Smooth muscle cell (in vitro differentiated cells): Measurements from ENCODE around the gene TSKU. TPM values are rescaled to one million over a fixed set of nuclear protein-coding genes. Genes with fewer than 3 reads are reported as not detected.
"Not testable (repeated sequence)": the region's sequence is repeated elsewhere in the genome, so short reads cannot be mapped to it uniquely, and the experiment has no call there.

Source experiments
- DNase-seq: peaks from one replicate; lab custom pipeline; 2025; ENCODE audit not compliant: unreplicated experiment; lab: John Stamatoyannopoulos, UW
- H2AFZ ChIP-seq: fragments of 200-600 bp; sonication (generic); 2 replicates; pipeline ENCODE4 v1.6.0; 2016; ENCODE audit warnings: antibody characterized with exemption, low read depth, mild to moderate bottlenecking
- H3F3A ChIP-seq: fragments of 200-600 bp; sonication (generic); 2 replicates; pipeline ENCODE4 v1.6.0; 2017; ENCODE audit warnings: antibody characterized with exemption, low read depth
- H3K27ac ChIP-seq: fragments of 200-600 bp; sonication (generic); 2 replicates; pipeline ENCODE4 v1.5.1; 2016; ENCODE audit warnings: low read depth, mild to moderate bottlenecking
- H3K27me3 ChIP-seq: fragments of 200-600 bp; sonication (generic); 2 replicates; pipeline ENCODE4 v1.6.1; 2016; ENCODE audit warnings: low read depth, mild to moderate bottlenecking
- H3K36me3 ChIP-seq: fragments of 200-600 bp; sonication (generic); 2 replicates; pipeline ENCODE4 v1.5.1; 2016; ENCODE audit warnings: low read depth
- H3K4me1 ChIP-seq: fragments of 200-600 bp; sonication (generic); 2 replicates; pipeline ENCODE4 v1.5.1; 2016; ENCODE audit warnings: low read depth
- H3K4me2 ChIP-seq: fragments of 200-600 bp; sonication (generic); 2 replicates; pipeline ENCODE4 v1.6.0; 2016; ENCODE audit warnings: mild to moderate bottlenecking
- H3K4me3 ChIP-seq: fragments of 200-600 bp; sonication (generic); 2 replicates; pipeline ENCODE4 v1.5.1; 2016; ENCODE audit warnings: mild to moderate bottlenecking
- H3K79me2 ChIP-seq: fragments of 200-600 bp; sonication (generic); 2 replicates; pipeline ENCODE4 v1.6.0; 2016; ENCODE audit warnings: low read depth, mild to moderate bottlenecking
- H3K9ac ChIP-seq: fragments of 200-600 bp; sonication (generic); 2 replicates; pipeline ENCODE4 v1.6.0; 2016; ENCODE audit warnings: low read depth
- H3K9me3 ChIP-seq: fragments of 200-600 bp; sonication (generic); replicated peaks from 2 replicates; pipeline ENCODE4 v1.5.1; 2016; ENCODE audit warnings: low read depth
- H4K20me1 ChIP-seq: fragments of 200-600 bp; sonication (generic); 2 replicates; pipeline ENCODE4 v1.6.0; 2016; ENCODE audit warnings: low read depth
- WGBS: methylation state at CpG from one replicate; pipeline ENCODE4 v1.1.7; 2016; ENCODE audit warnings: low lambda C conversion rate; 5-methylcytosine and 5-hydroxymethylcytosine counted together
- polyA plus RNA-seq: library from polyadenylated mRNA; unstranded; fragments of >200 nt; fragmentation: Nextera tagmentation; extraction: Ambion mirVana; gene quantifications from 2 replicates; pipeline ENCODE4 v1.2.1, GENCODE V29; 2016
- total RNA-seq: library from RNA; depleted of rRNA; stranded (reverse); fragments of >200 nt; gene quantifications from 2 replicates; pipeline ENCODE4 v1.2.3, GENCODE V29; 2014
- TF ChIP-seq, protein P1 (sequence below): fragments of 200-600 bp; sonication (generic); IDR thresholded peaks from 2 replicates; pipeline ENCODE4 v1.5.1; 2017; ENCODE audit warnings: borderline replicate concordance, mild to moderate bottlenecking, antibody characterized with exemption; ENCODE audit not compliant: insufficient read depth, poor library complexity, severe bottlenecking

Gene TSKU
- total and polyA plus RNA-seq, 2 experiments from 2014 or later = 75.2 to 144 TPM

DNA sequence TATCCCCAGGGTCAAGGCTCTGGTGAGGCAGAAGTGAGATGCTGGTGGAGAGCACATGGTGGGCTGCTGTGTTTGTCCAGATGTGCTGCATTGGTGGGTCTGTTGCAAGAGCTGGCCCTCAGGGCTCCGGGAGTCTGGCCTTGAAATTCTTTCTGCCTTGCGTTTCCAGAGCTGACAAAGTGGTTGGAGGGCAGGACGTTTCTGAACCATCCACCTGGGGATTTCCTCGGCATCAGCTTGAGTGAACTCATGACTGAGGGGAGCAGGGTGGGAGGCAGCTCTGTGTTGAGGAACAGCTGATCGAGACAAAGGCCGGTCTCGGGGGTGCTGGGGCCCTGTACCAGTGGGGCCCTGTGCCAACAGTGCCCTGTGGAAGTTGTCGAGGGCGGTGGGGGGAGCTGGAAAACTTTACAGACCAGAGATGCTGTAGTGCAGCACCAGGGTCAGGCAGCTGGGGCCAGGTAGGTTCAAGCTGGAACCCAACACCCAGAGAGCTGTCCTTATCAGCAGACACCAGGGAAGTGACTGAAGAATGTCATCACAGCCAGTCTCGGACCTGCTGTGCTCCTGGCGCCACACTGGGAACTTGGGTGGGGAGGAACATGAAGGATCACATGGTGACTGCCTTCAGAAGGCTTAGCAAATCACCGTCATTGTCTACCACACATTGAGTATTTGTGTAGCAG, 4.9 kb downstream of the TSKU start:
- Histone ChIP-seq H3K27ac (peak overlapping the region; percentile 100), H3K4me3 (no peak overlapping the region), H3K4me2 (peak overlapping the region; percentile 92), H3K36me3 (no peaks in the 10 kb centered on the region), H3K27me3 (no peaks in the 10 kb centered on the region), H3F3A (peaks cover 19% of the 10 kb centered on the region), H3K79me2 (peaks cover 95% of the 10 kb centered on the region), H4K20me1 (peaks cover 90% of the 10 kb centered on the region), H3K9me3 (no peaks in the 10 kb centered on the region), H2AFZ (no peak overlapping the region), H3K4me1 (peaks cover 50% of the 10 kb centered on the region), H3K9ac (peak overlapping the region; percentile 47)
- no peak for DNase-seq
- TF ChIP-seq, protein P1, sequence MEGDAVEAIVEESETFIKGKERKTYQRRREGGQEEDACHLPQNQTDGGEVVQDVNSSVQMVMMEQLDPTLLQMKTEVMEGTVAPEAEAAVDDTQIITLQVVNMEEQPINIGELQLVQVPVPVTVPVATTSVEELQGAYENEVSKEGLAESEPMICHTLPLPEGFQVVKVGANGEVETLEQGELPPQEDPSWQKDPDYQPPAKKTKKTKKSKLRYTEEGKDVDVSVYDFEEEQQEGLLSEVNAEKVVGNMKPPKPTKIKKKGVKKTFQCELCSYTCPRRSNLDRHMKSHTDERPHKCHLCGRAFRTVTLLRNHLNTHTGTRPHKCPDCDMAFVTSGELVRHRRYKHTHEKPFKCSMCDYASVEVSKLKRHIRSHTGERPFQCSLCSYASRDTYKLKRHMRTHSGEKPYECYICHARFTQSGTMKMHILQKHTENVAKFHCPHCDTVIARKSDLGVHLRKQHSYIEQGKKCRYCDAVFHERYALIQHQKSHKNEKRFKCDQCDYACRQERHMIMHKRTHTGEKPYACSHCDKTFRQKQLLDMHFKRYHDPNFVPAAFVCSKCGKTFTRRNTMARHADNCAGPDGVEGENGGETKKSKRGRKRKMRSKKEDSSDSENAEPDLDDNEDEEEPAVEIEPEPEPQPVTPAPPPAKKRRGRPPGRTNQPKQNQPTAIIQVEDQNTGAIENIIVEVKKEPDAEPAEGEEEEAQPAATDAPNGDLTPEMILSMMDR = no peak
- 52% methylated on average over 12 of the region's 12 CpGs for WGBS

DNA sequence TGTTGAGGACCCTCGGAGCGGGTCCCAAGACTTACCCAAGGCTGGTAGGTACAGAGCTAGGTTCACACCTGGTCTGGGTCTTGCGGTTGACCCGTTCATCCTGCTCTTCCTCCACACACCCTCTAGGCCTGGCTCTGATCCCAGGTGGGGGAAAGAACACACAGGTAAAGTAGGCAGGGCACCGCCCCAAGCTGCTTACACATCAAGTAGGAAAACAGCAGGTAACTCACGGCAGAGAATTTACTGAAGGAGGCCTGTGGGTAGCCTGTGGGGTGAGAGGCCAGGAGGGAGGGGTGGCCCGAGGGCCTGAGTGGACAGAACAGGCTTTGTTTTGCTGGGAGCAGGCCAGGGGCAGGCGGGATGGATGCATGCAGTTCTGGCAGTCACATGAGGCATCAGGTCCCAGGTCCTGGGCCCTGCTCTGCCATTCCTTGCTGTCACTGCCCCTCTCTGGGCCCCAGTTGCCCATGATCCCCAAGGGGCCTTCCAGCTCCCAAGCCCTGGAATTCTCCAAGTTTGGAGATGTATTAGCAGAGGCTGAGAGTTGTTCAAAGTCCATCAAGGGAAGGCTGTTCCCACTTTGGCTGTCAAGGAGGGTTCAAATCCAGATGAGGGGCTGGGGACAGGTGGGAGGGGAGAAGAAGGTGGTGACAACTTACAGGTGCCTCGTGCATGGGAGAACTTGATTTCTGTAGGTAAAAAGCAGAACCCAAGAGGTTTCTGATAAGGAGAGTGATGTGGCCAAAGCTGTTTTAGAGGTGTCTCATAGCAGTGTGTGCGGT, 5.7 kb downstream of the TSKU start:
- Histone ChIP-seq H3K4me1 (peaks cover 58% of the 10 kb centered on the region), H3K79me2 (peaks cover 100% of the 10 kb centered on the region), H3K27ac (peak overlapping the region; percentile 100), H3K9ac (peak overlapping the region; percentile 47), H3F3A (peaks cover 19% of the 10 kb centered on the region), H3K36me3 (no peaks in the 10 kb centered on the region), H4K20me1 (peaks cover 98% of the 10 kb centered on the region), H2AFZ (no peak overlapping the region), H3K4me2 (peak overlapping the region; percentile 92), H3K9me3 (no peaks in the 10 kb centered on the region), H3K27me3 (no peaks in the 10 kb centered on the region), H3K4me3 (no peak overlapping the region)
- WGBS = 76% methylated on average over 10 of the region's 10 CpGs
- TF ChIP-seq, protein P1 = no peak
- no peak for DNase-seq

DNA sequence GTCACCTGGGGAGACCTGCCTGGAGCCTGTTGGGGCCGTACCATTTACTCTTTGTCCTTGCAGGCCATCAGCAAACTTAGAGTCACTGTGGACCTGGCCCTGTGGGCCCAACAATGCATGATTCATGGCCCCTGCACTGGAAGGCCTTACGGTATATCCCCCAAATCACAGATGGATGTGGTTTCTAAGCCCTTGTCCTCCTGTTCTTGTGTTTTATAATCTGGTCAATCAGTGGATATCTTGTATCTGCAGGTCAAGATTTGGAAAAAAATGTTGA, 6.2 kb downstream of the TSKU start:
- no peak for DNase-seq
- Histone ChIP-seq H3K4me2 (no peak overlapping the region), H3F3A (peaks cover 19% of the 10 kb centered on the region), H3K9ac (no peak overlapping the region), H3K4me1 (peaks cover 64% of the 10 kb centered on the region), H2AFZ (no peak overlapping the region), H3K27me3 (no peaks in the 10 kb centered on the region), H3K4me3 (no peak overlapping the region), H3K27ac (peak overlapping the region; percentile 100), H4K20me1 (peaks cover 100% of the 10 kb centered on the region), H3K79me2 (peaks cover 100% of the 10 kb centered on the region), H3K36me3 (no peaks in the 10 kb centered on the region), H3K9me3 (no peaks in the 10 kb centered on the region)
- 78% methylated on average over 2 of the region's 2 CpGs for WGBS
- TF ChIP-seq, protein P1 = no peak

GRCh38 chr11:76790251-76790650, 7.1 kb downstream of the TSKU start:
- no peak for DNase-seq

DNA sequence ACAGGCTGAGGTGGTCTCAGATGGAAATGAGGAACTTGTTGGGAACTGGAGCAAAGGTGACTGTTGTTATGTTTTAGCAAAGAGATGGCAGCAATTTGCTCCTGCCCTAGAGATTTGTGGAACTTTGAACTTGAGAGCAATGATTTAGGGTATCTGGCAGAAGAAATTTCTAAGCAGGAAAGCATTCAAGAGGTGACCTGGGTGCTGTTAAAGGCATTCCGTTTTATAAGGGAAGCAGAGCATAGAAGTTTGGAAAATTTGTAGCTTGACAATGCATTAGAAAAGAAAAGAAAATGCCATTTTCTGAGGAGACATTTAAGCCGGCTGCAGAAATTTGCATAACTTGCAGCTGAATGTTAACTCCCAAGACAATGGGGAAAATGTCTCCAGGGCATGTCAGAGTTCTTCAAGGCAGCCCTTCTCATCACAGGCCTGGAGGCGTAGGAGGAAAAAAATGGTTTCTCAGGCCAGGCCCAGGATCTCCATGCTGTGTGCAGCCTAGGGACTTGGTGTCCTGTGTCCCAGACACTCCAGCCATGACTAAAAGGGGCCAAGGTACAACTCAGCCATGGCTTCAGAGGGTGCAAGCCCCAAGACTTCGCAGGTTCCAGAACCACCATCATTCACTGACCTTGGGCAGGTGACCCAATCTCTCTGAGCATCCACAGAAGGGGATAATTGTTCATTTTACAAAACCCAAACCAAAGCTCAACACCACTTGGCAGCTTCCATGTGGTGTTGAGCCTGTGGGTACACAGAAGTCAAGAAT, 8.0 kb downstream of the TSKU start:
- 87% methylated on average over 4 of the region's 4 CpGs for WGBS
- not testable (repeated sequence) for DNase-seq, H3K9me3 ChIP-seq, H3K9ac ChIP-seq, H3K36me3 ChIP-seq, H2AFZ ChIP-seq, H3K4me3 ChIP-seq, H3K27me3 ChIP-seq
- peak overlapping the region; percentile 74 for H3K4me2 ChIP-seq
- H3K27ac ChIP-seq = peak overlapping the region; percentile 74
- H4K20me1 ChIP-seq = peaks cover 100% of the 10 kb centered on the region
- H3K79me2 ChIP-seq = peaks cover 96% of the 10 kb centered on the region
- peaks cover 19% of the 10 kb centered on the region for H3F3A ChIP-seq
- H3K4me1 ChIP-seq = peaks cover 50% of the 10 kb centered on the region

More at GRCh38 chr11:76790251-76790650, 7.1 kb downstream of the TSKU start:
- H3K4me2 ChIP-seq = no peak overlapping the region
- H3K27me3 ChIP-seq = no peaks in the 10 kb centered on the region
- no peak overlapping the region for H3K27ac ChIP-seq
- no peak overlapping the region for H3K9ac ChIP-seq
- TF ChIP-seq, protein P1 = no peak
- H4K20me1 ChIP-seq = peaks cover 100% of the 10 kb centered on the region
- 68% methylated on average over 5 of the region's 5 CpGs for WGBS
- H3K4me3 ChIP-seq = no peak overlapping the region
- peaks cover 19% of the 10 kb centered on the region for H3F3A ChIP-seq
- H2AFZ ChIP-seq = no peak overlapping the region
- no peaks in the 10 kb centered on the region for H3K36me3 ChIP-seq
- no peaks in the 10 kb centered on the region for H3K9me3 ChIP-seq
- H3K79me2 ChIP-seq = peaks cover 100% of the 10 kb centered on the region
- peaks cover 59% of the 10 kb centered on the region for H3K4me1 ChIP-seq
